HepG2 (cell line): ENCODE data around the gene S100P. TPM values are rescaled to one million over a fixed set of nuclear protein-coding genes. Genes with fewer than 3 reads are reported as not detected.

ENCODE experiments used
- ARHGAP35 ChIP-seq: sonication (generic); formaldehyde crosslinking; IDR thresholded peaks from 2 replicates; pipeline ENCODE4 v1.9.0; 2022; ENCODE audit warnings: mild to moderate bottlenecking, inconsistent platforms, moderate library complexity, missing genetic modification reagents, borderline replicate concordance
- ARNTL ChIP-seq: sonication (generic); formaldehyde crosslinking; IDR thresholded peaks from 2 replicates; pipeline ENCODE4 v1.4.0; 2020; ENCODE audit warnings: mild to moderate bottlenecking, missing genetic modification reagents
- ERF ChIP-seq: IDR thresholded peaks from 2 replicates; pipeline ENCODE4 v1.6.1; 2018; ENCODE audit warnings: missing biosample characterization, missing genetic modification reagents
- HNF1A ChIP-seq, 2 experiments: sonication (generic) in 1 of 2; formaldehyde crosslinking in 1 of 2; IDR thresholded peaks; 2 replicates each; pipeline versions ENCODE4 v1.4.0 to v1.6.1; 2016 to 2020; ENCODE audit warnings: borderline replicate concordance in 1 of 2, low read depth in 1 of 2, mild to moderate bottlenecking in 1 of 2, missing genetic modification reagents in 1 of 2
- PRDM4 ChIP-seq: sonication (generic); formaldehyde crosslinking; IDR thresholded peaks from 2 replicates; pipeline ENCODE4 v1.9.0; 2021; ENCODE audit warnings: missing genetic modification reagents, borderline replicate concordance
- THAP11 ChIP-seq: IDR thresholded peaks from 2 replicates; pipeline ENCODE4 v1.6.1; 2016; ENCODE audit warnings: missing biosample characterization, missing genetic modification reagents
- ZNF235 ChIP-seq: sonication (generic); formaldehyde crosslinking; IDR thresholded peaks from 2 replicates; pipeline ENCODE4 v1.8.1; 2023; ENCODE audit warnings: mild to moderate bottlenecking, missing genetic modification reagents, borderline replicate concordance
- ZNF274 ChIP-seq: sonication (generic); formaldehyde crosslinking; IDR thresholded peaks from 2 replicates; pipeline ENCODE4 v1.5.1; 2020; ENCODE audit warnings: mild to moderate bottlenecking, missing genetic modification reagents
- ZNF800 ChIP-seq: sonication (generic); formaldehyde crosslinking; IDR thresholded peaks from 2 replicates; pipeline ENCODE4 v1.4.0; 2020; ENCODE audit warnings: missing genetic modification reagents
- ZNF850 ChIP-seq: sonication (generic); formaldehyde crosslinking; conservative IDR thresholded peaks from 2 replicates; pipeline ENCODE4 v1.9.0; 2021; ENCODE audit warnings: mild to moderate bottlenecking, missing genetic modification reagents
- polyA plus RNA-seq, 8 experiments: library from polyadenylated mRNA; depleted of rRNA in 3 of 8; stranded (reverse) in 7 of 8; unstranded in 1 of 8; fragments of >200 nt; fragmentation: Illumina TruSeq in 4 of 8; extraction: Trizol in 4 of 8; gene quantifications; 2 replicates each; pipeline versions ENCODE4 v1.2.1 to v1.2.3, GENCODE V29; 2011 to 2016; ENCODE audit warnings: low read depth in 4 of 8, missing spikeins in 1 of 8, mixed read lengths in 1 of 8; ENCODE audit not compliant: insufficient read depth in 1 of 8
- total RNA-seq, 5 experiments: library from RNA; depleted of rRNA; stranded (reverse); fragments of >200 nt; fragmentation: Illumina TruSeq; extraction: Trizol; gene quantifications; 2 replicates each; pipeline ENCODE4 v1.2.3, GENCODE V29; 2016; ENCODE audit warnings: low read depth in 1 of 5
- TF ChIP-seq, protein P1 (sequence below): IDR thresholded peaks from 2 replicates; pipeline ENCODE4 v1.6.1; 2012; ENCODE audit warnings: low read depth, low read length, improper control_type of control experiment
- TF ChIP-seq, protein P2 (sequence below): IDR thresholded peaks from 2 replicates; pipeline ENCODE4 v1.6.1; 2016; ENCODE audit warnings: low read depth, missing genetic modification reagents, missing compliant biosample characterization

Gene S100P
- total and polyA plus RNA-seq, 2 of the 13 experiments (the other 11 are each of a cell fraction or from before 2014, with no cell fraction given): 278 to 1,649 TPM

GRCh38 chr4:6689506-6689960 is 4.1 kb upstream of the S100P start (continued):
- TF ChIP-seq ZNF235: 0 out of 2 replicates have a peak, but pooled peaks have one; percentile 20
- peak; percentile 4; the same call in 1 of the 2 replicates for TF ChIP-seq THAP11 (CRISPR knock-in tag)
- TF ChIP-seq ARHGAP35: no peak
- peak; percentile 3; the same call in 1 of the 2 replicates for TF ChIP-seq HNF1A (IDR thresholded peaks at IDR 0.05; ENCODE audit: low read depth)
- no peak; the same call in 1 of the 2 replicates for TF ChIP-seq HNF1A (CRISPR knock-in tag; IDR thresholded peaks at IDR 0.05; ENCODE audit: borderline replicate concordance)
- no peak for TF ChIP-seq ERF (CRISPR knock-in tag)
- TF ChIP-seq ZNF850 (CRISPR knock-in tag): no peak
- no peak for TF ChIP-seq ARNTL
- TF ChIP-seq, protein P1, sequence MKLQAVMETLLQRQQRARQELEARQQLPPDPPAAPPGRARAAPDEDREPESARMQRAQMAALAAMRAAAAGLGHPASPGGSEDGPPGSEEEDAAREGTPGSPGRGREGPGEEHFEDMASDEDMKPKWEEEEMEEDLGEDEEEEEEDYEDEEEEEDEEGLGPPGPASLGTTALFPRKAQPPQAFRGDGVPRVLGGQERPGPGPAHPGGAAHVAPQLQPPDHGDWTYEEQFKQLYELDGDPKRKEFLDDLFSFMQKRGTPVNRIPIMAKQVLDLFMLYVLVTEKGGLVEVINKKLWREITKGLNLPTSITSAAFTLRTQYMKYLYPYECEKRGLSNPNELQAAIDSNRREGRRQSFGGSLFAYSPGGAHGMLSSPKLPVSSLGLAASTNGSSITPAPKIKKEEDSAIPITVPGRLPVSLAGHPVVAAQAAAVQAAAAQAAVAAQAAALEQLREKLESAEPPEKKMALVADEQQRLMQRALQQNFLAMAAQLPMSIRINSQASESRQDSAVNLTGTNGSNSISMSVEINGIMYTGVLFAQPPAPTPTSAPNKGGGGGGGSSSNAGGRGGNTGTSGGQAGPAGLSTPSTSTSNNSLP: no peak
- TF ChIP-seq ZNF274 (CRISPR knock-in tag): no peak
- TF ChIP-seq PRDM4 (CRISPR knock-in tag): 0 out of 2 replicates have a peak, but pooled peaks have one; percentile 64
- TF ChIP-seq, protein P2, sequence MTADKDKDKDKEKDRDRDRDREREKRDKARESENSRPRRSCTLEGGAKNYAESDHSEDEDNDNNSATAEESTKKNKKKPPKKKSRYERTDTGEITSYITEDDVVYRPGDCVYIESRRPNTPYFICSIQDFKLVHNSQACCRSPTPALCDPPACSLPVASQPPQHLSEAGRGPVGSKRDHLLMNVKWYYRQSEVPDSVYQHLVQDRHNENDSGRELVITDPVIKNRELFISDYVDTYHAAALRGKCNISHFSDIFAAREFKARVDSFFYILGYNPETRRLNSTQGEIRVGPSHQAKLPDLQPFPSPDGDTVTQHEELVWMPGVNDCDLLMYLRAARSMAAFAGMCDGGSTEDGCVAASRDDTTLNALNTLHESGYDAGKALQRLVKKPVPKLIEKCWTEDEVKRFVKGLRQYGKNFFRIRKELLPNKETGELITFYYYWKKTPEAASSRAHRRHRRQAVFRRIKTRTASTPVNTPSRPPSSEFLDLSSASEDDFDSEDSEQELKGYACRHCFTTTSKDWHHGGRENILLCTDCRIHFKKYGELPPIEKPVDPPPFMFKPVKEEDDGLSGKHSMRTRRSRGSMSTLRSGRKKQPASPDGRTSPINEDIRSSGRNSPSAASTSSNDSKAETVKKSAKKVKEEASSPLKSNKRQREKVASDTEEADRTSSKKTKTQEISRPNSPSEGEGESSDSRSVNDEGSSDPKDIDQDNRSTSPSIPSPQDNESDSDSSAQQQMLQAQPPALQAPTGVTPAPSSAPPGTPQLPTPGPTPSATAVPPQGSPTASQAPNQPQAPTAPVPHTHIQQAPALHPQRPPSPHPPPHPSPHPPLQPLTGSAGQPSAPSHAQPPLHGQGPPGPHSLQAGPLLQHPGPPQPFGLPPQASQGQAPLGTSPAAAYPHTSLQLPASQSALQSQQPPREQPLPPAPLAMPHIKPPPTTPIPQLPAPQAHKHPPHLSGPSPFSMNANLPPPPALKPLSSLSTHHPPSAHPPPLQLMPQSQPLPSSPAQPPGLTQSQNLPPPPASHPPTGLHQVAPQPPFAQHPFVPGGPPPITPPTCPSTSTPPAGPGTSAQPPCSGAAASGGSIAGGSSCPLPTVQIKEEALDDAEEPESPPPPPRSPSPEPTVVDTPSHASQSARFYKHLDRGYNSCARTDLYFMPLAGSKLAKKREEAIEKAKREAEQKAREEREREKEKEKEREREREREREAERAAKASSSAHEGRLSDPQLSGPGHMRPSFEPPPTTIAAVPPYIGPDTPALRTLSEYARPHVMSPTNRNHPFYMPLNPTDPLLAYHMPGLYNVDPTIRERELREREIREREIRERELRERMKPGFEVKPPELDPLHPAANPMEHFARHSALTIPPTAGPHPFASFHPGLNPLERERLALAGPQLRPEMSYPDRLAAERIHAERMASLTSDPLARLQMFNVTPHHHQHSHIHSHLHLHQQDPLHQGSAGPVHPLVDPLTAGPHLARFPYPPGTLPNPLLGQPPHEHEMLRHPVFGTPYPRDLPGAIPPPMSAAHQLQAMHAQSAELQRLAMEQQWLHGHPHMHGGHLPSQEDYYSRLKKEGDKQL (CRISPR knock-in tag): 0 out of 2 replicates have a peak, but pooled peaks have one; percentile 26
- TF ChIP-seq ZNF800 (CRISPR knock-in tag): no peak
